LNCAP (cell line): ENCODE measurements around the gene GNAO1.

ENCODE experiments used
- CTCF ChIP-seq: fragments of 450-650 bp; IDR thresholded peaks from 2 replicates; pipeline ENCODE4 v1.5.1; 2017; ENCODE audit warnings: mild to moderate bottlenecking

GNAO1 gene

GRCh38 chr16:56327071-56327928 lies 136.0 kb downstream of the GNAO1 start:
- TF ChIP-seq CTCF: no peak

GRCh38 chr16:56327929-56328258 lies 136.6 kb downstream of the GNAO1 start:
- no peak for TF ChIP-seq CTCF

- no peak for TF ChIP-seq CTCF
These were observed 137.2 kb downstream of the GNAO1 start for GRCh38 chr16:56328276-56329022.

GRCh38 chr16:56329887-56330286 lies 138.6 kb downstream of the GNAO1 start:
- no peak for TF ChIP-seq CTCF

GRCh38 chr16:56330476-56330875 lies 139.2 kb downstream of the GNAO1 start:
- no peak for TF ChIP-seq CTCF

GRCh38 chr16:56331399-56331798 lies 140.1 kb downstream of the GNAO1 start:
- no peak for TF ChIP-seq CTCF

- no peak for TF ChIP-seq CTCF
These were observed 140.6 kb downstream of the GNAO1 start for GRCh38 chr16:56331915-56332314.
